Gastroesophageal sphincter (tissue), 4 donors: ENCODE data around the gene ARL16. TPM values are rescaled to one million over a fixed set of nuclear protein-coding genes. Genes with fewer than 3 reads are reported as not detected.

Experiments used
- ATAC-seq: fragments of 150-250 bp; one replicate; pipeline ENCODE4 v1.9.1; 2016; ENCODE audit warnings: mild to moderate bottlenecking, moderate library complexity
- H3K27ac ChIP-seq, 4 donors: fragments of 200-600 bp; sonication (generic) in 3 of 4; 1 replicate in 3 of 4; 2 replicates in 1 of 4; pipeline ENCODE4 v1.5.1; 2016 to 2019
- H3K27me3 ChIP-seq: fragments of 200-600 bp; sonication (generic); one replicate; pipeline ENCODE4 v1.5.1; 2019
- H3K36me3 ChIP-seq, 2 donors: fragments of 200-600 bp; sonication (generic); one replicate each; pipeline ENCODE4 v1.5.1; 2019; ENCODE audit warnings: control low read depth in 1 of 2
- H3K4me1 ChIP-seq, 3 donors: fragments of 200-600 bp; sonication (generic); 1 replicate in 2 of 3; 2 replicates in 1 of 3; pipeline ENCODE4 v1.5.1; 2016 to 2019; ENCODE audit warnings: control low read depth in 2 of 3
- H3K4me3 ChIP-seq, 2 donors: fragments of 200-600 bp; sonication (generic); one replicate each; pipeline ENCODE4 v1.5.1; 2019; ENCODE audit warnings: mild to moderate bottlenecking in 1 of 2, moderate library complexity in 1 of 2
- H3K9me3 ChIP-seq, 3 donors: fragments of 200-600 bp; sonication (generic); one replicate each; pipeline ENCODE4 v1.5.1; 2017 to 2019; ENCODE audit warnings: control low read depth in 2 of 3
- EP300 ChIP-seq: sonication (generic); formaldehyde crosslinking; IDR thresholded peaks from one replicate; pipeline ENCODE4 v1.6.1; 2017; ENCODE audit warnings: antibody characterized with exemption, mild to moderate bottlenecking
- POLR2A ChIP-seq, 2 donors: fragments of 450-650 bp; IDR thresholded peaks; one replicate each; pipeline ENCODE4 v1.6.1; 2017; ENCODE audit warnings: antibody characterized with exemption in 2 of 2, mild to moderate bottlenecking in 2 of 2, moderate library complexity in 1 of 2
- POLR2AphosphoS5 ChIP-seq: sonication (generic); formaldehyde crosslinking; IDR thresholded peaks from one replicate; pipeline ENCODE4 v1.6.1; 2017; ENCODE audit warnings: antibody characterized with exemption
- WGBS, 2 donors: methylation state at CpG; one replicate each; pipeline ENCODE4 v1.1.5; 2018; ENCODE audit warnings: low coverage in 1 of 2; 5-methylcytosine and 5-hydroxymethylcytosine counted together
- total RNA-seq, 4 donors: library from RNA; depleted of rRNA; stranded (reverse); fragments of >200 nt; gene quantifications; one replicate each; pipeline ENCODE4 v1.1.0, GENCODE V29; 2016
- TF ChIP-seq, protein P1 (sequence below), 4 experiments: fragments of 200-600 bp in 2 of 4; fragments of 450-650 bp in 2 of 4; sonication (generic) in 1 of 4; IDR thresholded peaks; one replicate each; pipeline ENCODE4 v1.5.1; 2017 to 2019; ENCODE audit warnings: antibody characterized with exemption in 4 of 4, mild to moderate bottlenecking in 2 of 4, moderate library complexity in 2 of 4

ARL16 gene
- total RNA-seq, 4 donors from 2014 or later, result 26.2 to 52.8 (median 30.2) TPM

DNA sequence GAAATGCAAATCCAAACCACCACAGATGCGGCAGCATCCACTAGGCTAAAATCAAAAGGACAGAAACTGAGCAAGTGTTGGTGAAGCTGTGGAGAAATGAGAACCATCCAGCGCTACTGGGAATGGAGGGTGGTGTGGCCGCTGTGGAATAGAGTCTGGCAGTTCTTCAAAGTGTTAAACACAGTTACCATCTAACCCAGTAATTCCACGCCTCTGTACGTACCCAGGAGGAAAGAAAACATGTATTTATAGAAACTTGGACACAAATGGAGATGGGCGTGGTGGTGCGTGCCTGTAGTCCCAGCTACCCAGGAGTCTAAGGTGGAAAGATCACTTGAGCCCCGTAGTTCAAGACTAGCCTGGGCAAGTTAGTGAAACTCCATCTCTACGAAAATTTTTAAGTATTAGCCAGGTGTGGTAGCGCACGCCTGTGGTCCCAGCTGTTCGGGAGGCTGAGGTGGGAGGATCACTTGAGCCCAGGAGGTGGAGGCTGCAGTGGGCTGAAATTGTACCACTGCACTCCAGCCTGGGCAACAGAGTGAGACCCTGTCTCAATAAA lies 40.1 kb upstream of the ARL16 start:
- Histone ChIP-seq H3K27me3 (peaks cover 60% of the 10 kb centered on the region), H3K4me3 (no peak overlapping the region), H3K9me3 (no peaks in the 10 kb centered on the region), H3K4me1 (peaks cover 0 to 21% (median 5%) of the 10 kb centered on the region in 3 donors), H3K27ac (no peak overlapping the region), H3K36me3 (peaks cover 0 to 10% of the 10 kb centered on the region in 2 donors)
- TF ChIP-seq, protein P1, sequence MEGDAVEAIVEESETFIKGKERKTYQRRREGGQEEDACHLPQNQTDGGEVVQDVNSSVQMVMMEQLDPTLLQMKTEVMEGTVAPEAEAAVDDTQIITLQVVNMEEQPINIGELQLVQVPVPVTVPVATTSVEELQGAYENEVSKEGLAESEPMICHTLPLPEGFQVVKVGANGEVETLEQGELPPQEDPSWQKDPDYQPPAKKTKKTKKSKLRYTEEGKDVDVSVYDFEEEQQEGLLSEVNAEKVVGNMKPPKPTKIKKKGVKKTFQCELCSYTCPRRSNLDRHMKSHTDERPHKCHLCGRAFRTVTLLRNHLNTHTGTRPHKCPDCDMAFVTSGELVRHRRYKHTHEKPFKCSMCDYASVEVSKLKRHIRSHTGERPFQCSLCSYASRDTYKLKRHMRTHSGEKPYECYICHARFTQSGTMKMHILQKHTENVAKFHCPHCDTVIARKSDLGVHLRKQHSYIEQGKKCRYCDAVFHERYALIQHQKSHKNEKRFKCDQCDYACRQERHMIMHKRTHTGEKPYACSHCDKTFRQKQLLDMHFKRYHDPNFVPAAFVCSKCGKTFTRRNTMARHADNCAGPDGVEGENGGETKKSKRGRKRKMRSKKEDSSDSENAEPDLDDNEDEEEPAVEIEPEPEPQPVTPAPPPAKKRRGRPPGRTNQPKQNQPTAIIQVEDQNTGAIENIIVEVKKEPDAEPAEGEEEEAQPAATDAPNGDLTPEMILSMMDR (IDR thresholded peaks at IDR 0.05), result no peak
- TF ChIP-seq POLR2A (IDR thresholded peaks at IDR 0.05) (no peak), EP300 (no peak), POLR2AphosphoS5 (no peak)
- 51 to 54% methylated on average over 11 of the region's 12 CpGs for WGBS, 2 donors
- no peak for ATAC-seq

DNA sequence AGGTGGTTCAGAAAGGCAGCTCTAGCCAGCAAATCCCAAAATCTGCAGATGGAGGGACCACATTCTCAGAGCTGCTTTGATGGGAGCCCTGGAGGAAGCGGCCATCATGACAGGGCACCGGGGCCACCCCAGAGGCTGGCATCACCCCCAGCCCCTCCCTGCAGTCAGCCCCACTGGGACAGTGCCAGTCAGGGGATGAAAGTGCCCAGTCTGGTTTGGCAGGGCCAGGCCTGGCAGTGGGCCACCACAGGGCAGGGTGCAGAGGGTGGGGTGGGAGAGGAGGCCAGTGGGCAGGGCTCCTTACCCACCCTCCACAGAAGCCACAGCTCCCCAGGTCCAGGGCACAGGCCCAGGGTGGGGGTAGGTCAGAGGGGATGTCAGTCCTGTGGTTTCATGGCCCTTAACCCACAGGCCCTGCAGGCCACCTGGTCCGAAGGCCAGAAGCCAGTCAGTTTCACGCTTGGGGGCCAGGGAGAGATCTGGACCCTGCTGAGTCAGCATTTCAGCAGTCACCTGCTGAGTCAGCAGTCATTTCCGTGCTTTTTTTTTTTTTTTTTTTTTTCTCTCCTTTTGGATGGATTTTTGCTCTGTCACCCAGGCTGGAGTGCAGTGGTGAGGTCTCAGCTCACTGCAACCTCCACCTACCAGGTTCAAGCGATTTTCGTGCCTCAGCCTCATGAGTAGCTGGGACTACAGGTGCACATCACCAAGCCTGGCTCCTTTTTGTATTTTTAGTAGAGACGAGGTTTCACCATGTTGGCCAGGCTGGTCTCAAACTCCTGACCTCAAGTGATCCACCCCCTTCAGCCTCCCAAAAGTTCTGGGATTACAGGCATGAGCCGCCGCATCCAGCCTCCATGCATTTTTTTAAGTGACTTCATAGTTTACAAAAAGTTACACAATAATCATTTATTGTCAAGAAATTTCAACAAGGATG lies 38.9 kb upstream of the ARL16 start:
- no peak overlapping the region for H3K4me3 ChIP-seq
- no peak overlapping the region for H3K27ac ChIP-seq
- no peak for TF ChIP-seq EP300
- TF ChIP-seq, protein P1 (IDR thresholded peaks at IDR 0.05), result no peak
- no peak for TF ChIP-seq POLR2AphosphoS5
- TF ChIP-seq POLR2A (IDR thresholded peaks at IDR 0.05), result no peak
- ATAC-seq, result no peak
- H3K4me1 ChIP-seq, result peaks cover 0 to 21% (median 5%) of the 10 kb centered on the region in 3 donors
- H3K9me3 ChIP-seq, result no peaks in the 10 kb centered on the region
- WGBS, 2 donors, result 29 to 31% methylated on average over 6 to 8 of the region's 10 CpGs
- peaks cover 0 to 22% of the 10 kb centered on the region in 2 donors for H3K36me3 ChIP-seq
- H3K27me3 ChIP-seq, result peaks cover 47% of the 10 kb centered on the region

DNA sequence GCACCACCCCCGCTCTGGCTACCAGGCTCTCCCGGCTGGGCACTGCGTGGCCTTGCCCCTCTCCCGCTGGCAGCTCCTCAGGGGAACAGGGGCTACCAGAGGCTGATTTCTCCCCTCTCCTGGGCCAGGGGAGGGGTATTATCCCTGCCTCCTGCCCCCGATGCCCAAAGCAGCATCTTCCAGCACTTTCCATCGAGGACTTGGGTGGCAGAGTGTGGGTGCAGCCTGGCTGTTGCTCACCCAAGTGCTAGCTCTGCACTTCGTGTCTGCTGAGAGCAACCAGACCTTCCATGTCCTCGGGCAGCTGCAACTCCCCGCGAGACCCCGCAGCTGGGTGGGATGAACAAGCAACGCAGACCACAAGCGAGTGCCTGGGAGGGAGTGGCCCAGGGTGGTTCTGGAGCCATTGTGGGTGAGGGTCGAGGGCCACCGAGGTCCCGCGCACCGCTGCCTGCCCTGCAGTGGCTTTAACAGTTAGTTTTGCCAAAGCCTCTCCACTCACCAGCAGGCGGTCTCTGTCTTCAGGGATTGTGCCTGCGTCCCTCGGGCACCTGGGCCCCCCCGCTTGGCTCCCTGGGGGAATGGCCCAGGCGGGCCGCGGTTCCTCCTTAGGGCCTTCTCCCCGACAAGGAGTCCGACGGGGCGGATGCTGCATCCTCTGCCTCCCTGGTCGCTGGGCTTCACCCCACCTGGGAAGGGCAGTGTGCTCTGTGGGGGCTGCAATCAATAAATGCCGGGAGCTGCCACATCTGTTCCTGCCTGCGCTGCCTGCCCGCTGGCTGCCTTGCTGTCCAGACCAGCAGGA lies 36.9 kb upstream of the ARL16 start:
- no peak overlapping the region for H3K4me3 ChIP-seq
- H3K27me3 ChIP-seq, result peaks cover 29% of the 10 kb centered on the region
- peaks cover 0 to 21% (median 5%) of the 10 kb centered on the region in 3 donors for H3K4me1 ChIP-seq
- WGBS, 2 donors, result 91% methylated on average over 4 of the region's 33 CpGs; no CpG with 5 or more reads in 1 of the 2 donors
- no peak overlapping the region for H3K27ac ChIP-seq
- TF ChIP-seq POLR2A (IDR thresholded peaks at IDR 0.05), result no peak
- TF ChIP-seq EP300, result no peak
- no peak for TF ChIP-seq POLR2AphosphoS5
- TF ChIP-seq, protein P1 (IDR thresholded peaks at IDR 0.05), result no peak
- H3K9me3 ChIP-seq, result no peaks in the 10 kb centered on the region
- H3K36me3 ChIP-seq, result peaks cover 0 to 25% of the 10 kb centered on the region in 2 donors
- no peak for ATAC-seq

DNA sequence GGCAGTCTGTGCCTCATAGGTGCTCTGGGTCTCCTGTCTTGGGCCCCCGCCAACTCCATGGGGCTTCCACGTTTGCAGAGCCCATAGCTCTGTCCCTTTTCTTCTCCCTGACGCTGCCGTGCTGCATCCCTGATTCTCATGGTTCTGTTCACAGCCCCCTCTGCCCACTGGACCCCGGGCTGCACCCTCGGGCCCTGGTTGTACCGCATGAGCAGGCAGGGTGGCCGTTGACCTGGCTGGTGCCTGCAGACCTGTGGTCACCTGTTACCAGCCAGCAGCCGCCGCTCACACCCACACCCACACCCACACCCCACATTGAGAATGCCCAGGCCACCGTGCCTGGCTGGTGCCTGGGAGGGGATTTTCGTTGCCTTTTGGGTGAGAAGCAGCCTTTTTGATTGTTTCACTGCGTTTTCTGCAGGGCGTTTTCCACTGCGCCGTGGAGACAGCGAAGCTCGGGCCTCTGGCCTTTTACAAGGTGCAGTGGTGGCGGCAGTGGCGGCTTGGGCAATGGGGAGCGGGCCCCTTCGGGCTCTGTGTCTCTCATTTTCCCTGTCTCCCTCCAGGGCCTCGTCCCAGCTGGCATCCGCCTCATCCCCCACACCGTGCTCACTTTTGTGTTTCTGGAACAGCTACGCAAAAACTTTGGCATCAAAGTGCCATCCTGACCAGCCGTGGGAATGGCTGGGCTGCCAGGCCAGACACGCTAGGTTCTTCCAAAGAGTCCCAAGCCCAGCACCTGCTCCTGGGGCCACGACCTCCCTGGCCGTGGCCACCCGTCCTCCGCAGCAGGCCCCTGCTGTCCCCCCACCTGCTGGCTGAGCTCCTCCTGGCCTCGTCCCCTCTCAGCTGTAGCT lies 36.0 kb upstream of the ARL16 start:
- H3K27me3 ChIP-seq, result peaks cover 21% of the 10 kb centered on the region
- 80 to 84% methylated on average over 2 to 24 of the region's 33 CpGs for WGBS, 2 donors

More for the DNA sequence above, 36.0 kb upstream of the ARL16 start:
- no peak for ATAC-seq
- no peak overlapping the region for H3K4me3 ChIP-seq
- TF ChIP-seq EP300, result no peak
- no peak for TF ChIP-seq POLR2A (IDR thresholded peaks at IDR 0.05)
- TF ChIP-seq, protein P1 (IDR thresholded peaks at IDR 0.05), result no peak
- TF ChIP-seq POLR2AphosphoS5, result no peak
- H3K36me3 ChIP-seq, result peaks cover 0 to 25% of the 10 kb centered on the region in 2 donors
- no peak overlapping the region for H3K27ac ChIP-seq
- H3K4me1 ChIP-seq, result peaks cover 0 to 21% (median 5%) of the 10 kb centered on the region in 3 donors
- no peaks in the 10 kb centered on the region for H3K9me3 ChIP-seq
